ENCODE data around the gene MEIS3. TPM values are rescaled to one million over a fixed set of nuclear protein-coding genes. Genes with fewer than 3 reads are reported as not detected.

The MEIS3 gene
- total and polyA plus RNA-seq, 10 of the 15 experiments (the other 5 are each of a cell fraction or from before 2014, with no cell fraction given), result 0.05 to 0.23 TPM; not detected in 8

DNA sequence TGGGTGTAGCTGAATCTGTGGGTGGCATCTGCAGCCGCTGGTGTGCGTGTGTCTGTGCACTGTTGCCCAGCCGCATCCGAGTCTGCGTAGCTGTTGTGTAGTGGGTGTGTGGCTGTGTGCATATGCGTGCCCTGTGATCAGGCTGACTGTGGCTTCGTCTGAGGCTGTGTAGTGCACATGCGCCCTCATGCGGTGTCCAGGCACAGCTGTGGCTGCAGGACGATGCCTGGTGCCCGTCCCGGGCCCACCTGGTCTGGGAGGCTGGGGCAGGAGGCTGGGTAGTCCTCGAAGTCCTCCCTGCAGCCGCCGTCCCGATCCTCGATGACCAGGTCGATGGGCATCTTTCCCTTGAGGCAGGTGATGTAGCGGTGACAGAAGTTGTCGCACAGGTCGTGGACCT lies 4.9 kb downstream of the MEIS3 start:
- in situ Hi-C loops (cut with MboI) (no loop called here), intact Hi-C loops (cut with micrococcal nuclease; ENCODE audit: unreplicated experiment) (no loop called here)
- Histone ChIP-seq H3K27ac (ENCODE audit: control insufficient read depth, insufficient read depth) (no peak overlapping the region), H3K4me2 (ENCODE audit: control insufficient read depth, insufficient read depth) (no peak overlapping the region), H3K9ac (ENCODE audit: control insufficient read depth, insufficient read depth, low read length) (no peak overlapping the region), H3K4me3 (no peak overlapping the region), H3K27me3 (replicated peaks in 1 of 2; ENCODE audit: control insufficient read depth in 2 of 2, insufficient read depth in 2 of 2, low read length in 1 of 2) (peaks cover 6 to 14% of the 10 kb centered on the region in 2 experiments; a peak in 3 of 4 replicates), H3K9me3 (replicated peaks; ENCODE audit: control insufficient read depth, insufficient read depth, low read length) (no peaks in the 10 kb centered on the region), H3K4me1 (ENCODE audit: control insufficient read depth, insufficient read depth, low read length) (no peaks in the 10 kb centered on the region; the same call in 1 of the 2 replicates), H2AFZ (ENCODE audit: control insufficient read depth, low read depth, low read length) (no peak overlapping the region), H3K79me2 (ENCODE audit: control insufficient read depth, insufficient read depth, low read length) (no peaks in the 10 kb centered on the region), H4K20me1 (ENCODE audit: control insufficient read depth, insufficient read depth) (no peaks in the 10 kb centered on the region), H3K36me3 (ENCODE audit: control insufficient read depth in 2 of 2, insufficient read depth in 2 of 2, low read length in 1 of 2) (no peaks in the 10 kb centered on the region)
- no TSS peak for BruUV-seq (replicated peaks)
- ATAC-seq, result peak; percentile 52; the same call in 2 of the 3 replicates
- ChIA-PET CTCF (no interaction called here), POLR2A (no interaction called here), SMC1A (ENCODE audit: uncharacterized antibody, unreplicated experiment) (no interaction called here), RAD21 (ENCODE audit: unreplicated experiment) (no interaction called here)
- no peak for DNase-seq (ENCODE audit: low read depth, low spot score)
- WGBS (ENCODE audit: insufficient coverage, insufficient replicate concordance, low lambda C conversion rate, missing lambda C conversion rate), result 35% methylated on average over 13 of the region's 21 CpGs
- FAIRE-seq, result no peak
- TF ChIP-seq SMAD5 (IDR thresholded peaks at IDR 0.05; ENCODE audit: low read depth) (no peak), SUZ12 (IDR thresholded peaks at IDR 0.05; ENCODE audit: unreplicated experiment) (no peak), ZZZ3 (IDR thresholded peaks at IDR 0.05; ENCODE audit: control insufficient read depth, insufficient read length, low read depth) (no peak), BCL11A (IDR thresholded peaks at IDR 0.05; ENCODE audit: low read depth, low read length) (no peak), POLR2AphosphoS2 (IDR thresholded peaks at IDR 0.05; ENCODE audit: low read depth, low read length) (no peak)
- TF ChIP-seq, protein P1, sequence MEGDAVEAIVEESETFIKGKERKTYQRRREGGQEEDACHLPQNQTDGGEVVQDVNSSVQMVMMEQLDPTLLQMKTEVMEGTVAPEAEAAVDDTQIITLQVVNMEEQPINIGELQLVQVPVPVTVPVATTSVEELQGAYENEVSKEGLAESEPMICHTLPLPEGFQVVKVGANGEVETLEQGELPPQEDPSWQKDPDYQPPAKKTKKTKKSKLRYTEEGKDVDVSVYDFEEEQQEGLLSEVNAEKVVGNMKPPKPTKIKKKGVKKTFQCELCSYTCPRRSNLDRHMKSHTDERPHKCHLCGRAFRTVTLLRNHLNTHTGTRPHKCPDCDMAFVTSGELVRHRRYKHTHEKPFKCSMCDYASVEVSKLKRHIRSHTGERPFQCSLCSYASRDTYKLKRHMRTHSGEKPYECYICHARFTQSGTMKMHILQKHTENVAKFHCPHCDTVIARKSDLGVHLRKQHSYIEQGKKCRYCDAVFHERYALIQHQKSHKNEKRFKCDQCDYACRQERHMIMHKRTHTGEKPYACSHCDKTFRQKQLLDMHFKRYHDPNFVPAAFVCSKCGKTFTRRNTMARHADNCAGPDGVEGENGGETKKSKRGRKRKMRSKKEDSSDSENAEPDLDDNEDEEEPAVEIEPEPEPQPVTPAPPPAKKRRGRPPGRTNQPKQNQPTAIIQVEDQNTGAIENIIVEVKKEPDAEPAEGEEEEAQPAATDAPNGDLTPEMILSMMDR (IDR thresholded peaks at IDR 0.05 in 2 of 3, conservative IDR thresholded peaks at IDR 0.05 in 1 of 3; ENCODE audit: control insufficient read depth in 2 of 3, extremely low read depth in 1 of 3, insufficient read depth in 1 of 3, low read depth in 3 of 3, low read length in 3 of 3), result peak in 2 of 3 experiments; percentile 21 to 23; a peak in 2 of 6 replicates

DNA sequence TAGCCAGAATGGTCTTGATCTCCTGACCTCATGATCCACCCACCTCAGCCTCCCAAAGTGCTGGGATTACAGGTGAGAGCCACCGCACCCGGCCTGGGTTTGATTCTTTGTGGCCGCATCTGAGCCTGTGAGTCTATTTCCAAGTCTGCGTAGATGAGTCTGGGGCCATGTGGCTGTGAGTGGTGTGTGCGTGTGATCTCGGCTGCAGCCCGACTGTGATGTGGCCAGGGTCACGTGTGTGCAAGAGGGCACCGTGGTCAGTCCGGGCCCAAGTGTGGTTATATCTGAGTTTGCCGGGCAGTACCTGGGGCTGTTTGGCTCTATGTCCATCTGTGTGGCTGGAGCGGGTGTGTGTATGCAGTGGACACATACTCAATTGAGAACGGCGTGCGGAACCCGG lies 5.4 kb downstream of the MEIS3 start:
- no peaks in the 10 kb centered on the region; the same call in 1 of the 2 replicates for H3K4me1 ChIP-seq (ENCODE audit: control insufficient read depth, insufficient read depth, low read length)
- in situ Hi-C loops (cut with MboI), result no loop called here
- peaks cover 4 to 13% of the 10 kb centered on the region in 2 experiments; a peak in 3 of 4 replicates for H3K27me3 ChIP-seq (replicated peaks in 1 of 2; ENCODE audit: control insufficient read depth in 2 of 2, insufficient read depth in 2 of 2, low read length in 1 of 2)
- no peaks in the 10 kb centered on the region for H4K20me1 ChIP-seq (ENCODE audit: control insufficient read depth, insufficient read depth)
- no peak overlapping the region for H3K9ac ChIP-seq (ENCODE audit: control insufficient read depth, insufficient read depth, low read length)
- H3K4me3 ChIP-seq, result no peak overlapping the region
- H3K36me3 ChIP-seq (ENCODE audit: control insufficient read depth in 2 of 2, insufficient read depth in 2 of 2, low read length in 1 of 2), result no peaks in the 10 kb centered on the region
- RAD21 ChIA-PET (ENCODE audit: unreplicated experiment), result no interaction called here
- DNase-seq (ENCODE audit: low read depth, low spot score) (no peak), FAIRE-seq (no peak), ATAC-seq (no peak)
- BruUV-seq (replicated peaks), result no TSS peak
- H2AFZ ChIP-seq (ENCODE audit: control insufficient read depth, low read depth, low read length), result no peak overlapping the region
- no peak overlapping the region for H3K27ac ChIP-seq (ENCODE audit: control insufficient read depth, insufficient read depth)
- POLR2A ChIA-PET, result no interaction called here
- no peaks in the 10 kb centered on the region for H3K9me3 ChIP-seq (replicated peaks; ENCODE audit: control insufficient read depth, insufficient read depth, low read length)
- CTCF ChIA-PET, result no interaction called here
- intact Hi-C loops (cut with micrococcal nuclease; ENCODE audit: unreplicated experiment), result no loop called here
- no peaks in the 10 kb centered on the region for H3K79me2 ChIP-seq (ENCODE audit: control insufficient read depth, insufficient read depth, low read length)
- H3K4me2 ChIP-seq (ENCODE audit: control insufficient read depth, insufficient read depth), result no peak overlapping the region
- 66% methylated on average over 16 of the region's 16 CpGs for WGBS (ENCODE audit: insufficient coverage, insufficient replicate concordance, low lambda C conversion rate, missing lambda C conversion rate)
- SMC1A ChIA-PET (ENCODE audit: uncharacterized antibody, unreplicated experiment), result no interaction called here
- TF ChIP-seq, protein P2, sequence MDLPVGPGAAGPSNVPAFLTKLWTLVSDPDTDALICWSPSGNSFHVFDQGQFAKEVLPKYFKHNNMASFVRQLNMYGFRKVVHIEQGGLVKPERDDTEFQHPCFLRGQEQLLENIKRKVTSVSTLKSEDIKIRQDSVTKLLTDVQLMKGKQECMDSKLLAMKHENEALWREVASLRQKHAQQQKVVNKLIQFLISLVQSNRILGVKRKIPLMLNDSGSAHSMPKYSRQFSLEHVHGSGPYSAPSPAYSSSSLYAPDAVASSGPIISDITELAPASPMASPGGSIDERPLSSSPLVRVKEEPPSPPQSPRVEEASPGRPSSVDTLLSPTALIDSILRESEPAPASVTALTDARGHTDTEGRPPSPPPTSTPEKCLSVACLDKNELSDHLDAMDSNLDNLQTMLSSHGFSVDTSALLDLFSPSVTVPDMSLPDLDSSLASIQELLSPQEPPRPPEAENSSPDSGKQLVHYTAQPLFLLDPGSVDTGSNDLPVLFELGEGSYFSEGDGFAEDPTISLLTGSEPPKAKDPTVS (IDR thresholded peaks at IDR 0.05; ENCODE audit: low read depth, low read length), result no peak
- TF ChIP-seq NFYB (IDR thresholded peaks at IDR 0.05; ENCODE audit: insufficient read depth, low read depth, low read length), result no peak
- TF ChIP-seq GABPA (IDR thresholded peaks at IDR 0.05; ENCODE audit: low read depth), result no peak
- no peak for TF ChIP-seq TBL1XR1 (IDR thresholded peaks at IDR 0.05; ENCODE audit: low read depth, low read length)
- no peak for TF ChIP-seq MTA2 (IDR thresholded peaks at IDR 0.05; ENCODE audit: low read depth)
- no peak for TF ChIP-seq RB1 (IDR thresholded peaks at IDR 0.05; ENCODE audit: borderline replicate concordance)
- TF ChIP-seq HDAC2 (IDR thresholded peaks at IDR 0.05), result no peak
